Lung (tissue), 12 donors: ENCODE data around the gene KRT6B. TPM values are rescaled to one million over a fixed set of nuclear protein-coding genes. Genes with fewer than 3 reads are reported as not detected.

Experiments used
- ATAC-seq: fragments of 200-7000 bp; cut with Tn5 transposase; one replicate; pipeline ENCODE4 v1.9.1; 2020; ENCODE audit warnings: moderate number of reproducible peaks; ENCODE audit not compliant: insufficient read depth, low FRiP score
- DNase-seq, 3 donors: peaks; one replicate each; pipeline ENCODE4 v3.0.0-alpha.2; 2013 to 2017
- H3K27ac ChIP-seq, 2 donors: one replicate each; pipeline ENCODE4 v1.5.1; 2013; ENCODE audit warnings: mild to moderate bottlenecking in 2 of 2, moderate library complexity in 2 of 2, control low read depth in 1 of 2, inconsistent platforms in 1 of 2, low read depth in 1 of 2, low read length in 1 of 2
- H3K27me3 ChIP-seq, 3 donors: one replicate each; pipeline ENCODE4 v1.5.1; 2013; ENCODE audit warnings: low read length in 2 of 3; ENCODE audit not compliant: control insufficient read depth in 3 of 3, insufficient read depth in 3 of 3
- H3K36me3 ChIP-seq, 4 donors: one replicate each; pipeline ENCODE4 v1.5.1; 2013; ENCODE audit warnings: low read length in 4 of 4, mild to moderate bottlenecking in 1 of 4, moderate library complexity in 1 of 4; ENCODE audit not compliant: control insufficient read depth in 4 of 4, insufficient read depth in 4 of 4
- H3K4me1 ChIP-seq, 5 donors: one replicate each; pipeline ENCODE4 v1.5.1; 2013; ENCODE audit warnings: low read length in 5 of 5, mild to moderate bottlenecking in 2 of 5, moderate library complexity in 1 of 5; ENCODE audit not compliant: control insufficient read depth in 5 of 5, insufficient read depth in 5 of 5
- H3K4me3 ChIP-seq: one replicate; pipeline ENCODE4 v1.5.1; 2013; ENCODE audit warnings: mild to moderate bottlenecking, control low read depth, moderate library complexity
- H3K9ac ChIP-seq, 2 donors: one replicate each; pipeline ENCODE4 v1.5.1; 2013; ENCODE audit warnings: low read length in 2 of 2, control low read depth in 1 of 2; ENCODE audit not compliant: insufficient read depth in 1 of 2
- H3K9me3 ChIP-seq, 4 donors: one replicate each; pipeline ENCODE4 v1.5.1; 2013; ENCODE audit warnings: low read length in 3 of 4, mild to moderate bottlenecking in 1 of 4, moderate library complexity in 1 of 4; ENCODE audit not compliant: control insufficient read depth in 4 of 4, insufficient read depth in 3 of 4
- CTCF ChIP-seq: IDR thresholded peaks from 2 replicates; pipeline ENCODE4 v1.5.1; 2012; ENCODE audit warnings: mild to moderate bottlenecking; ENCODE audit errors: control extremely low read depth, extremely low read depth
- WGBS, 2 donors: extraction: QIAGEN DNeasy Blood & Tissue Kit; methylation state at CpG; one replicate each; pipeline ENCODE4 v1.1.7; 2013; 5-methylcytosine and 5-hydroxymethylcytosine counted together
- polyA plus RNA-seq, 2 donors: library from polyadenylated mRNA; stranded (reverse); fragments of 200-250 nt; gene quantifications; one replicate each; pipeline ENCODE4 v1.2.1, GENCODE V29; 2013
- total RNA-seq, 2 donors: library from RNA; depleted of rRNA in 1 of 2; stranded (reverse); fragments of >200 nt in 1 of 2; gene quantifications; one replicate each; pipeline ENCODE4 v1.2.1, GENCODE V29; 2014 to 2021
- donor health status: control.
- donor health status: control.
- donor health status: Bipolar disorder and iron deficiency.
- donor health status: healthy.
- donor health status: DM: yes; HTN: yes; CAD: no.

Gene KRT6B
- total and polyA plus RNA-seq, 4 donors: 0.06 to 0.63 (median 0.25) TPM; not detected in 1

GRCh38 chr12:52442600-52443061 lies 9.3 kb downstream of the KRT6B start:
- ATAC-seq (no peak), DNase-seq (no peak)
- H3K36me3 ChIP-seq: no peaks in the 10 kb centered on the region
- no peaks in the 10 kb centered on the region for H3K4me1 ChIP-seq
- H3K9ac ChIP-seq: no peak overlapping the region
- no peaks in the 10 kb centered on the region for H3K9me3 ChIP-seq
- H3K4me3 ChIP-seq: no peak overlapping the region
- WGBS, 2 donors: 32 to 35% methylated on average over 6 of the region's 6 CpGs
- no peak overlapping the region for H3K27ac ChIP-seq
- peaks cover 0 to 3% (median 0%) of the 10 kb centered on the region in 3 donors for H3K27me3 ChIP-seq
- TF ChIP-seq CTCF: no peak

- Histone ChIP-seq H3K27me3 (peaks cover 0 to 3% (median 0%) of the 10 kb centered on the region in 3 donors), H3K4me3 (no peak overlapping the region), H3K27ac (no peak overlapping the region), H3K9me3 (no peaks in the 10 kb centered on the region), H3K36me3 (no peaks in the 10 kb centered on the region), H3K9ac (no peak overlapping the region), H3K4me1 (peaks cover 0 to 4% (median 0%) of the 10 kb centered on the region in 5 donors)
- no peak for TF ChIP-seq CTCF
- DNase-seq: no peak
- ATAC-seq: no peak
- WGBS, 2 donors: 55 to 70% methylated on average over 9 of the region's 9 CpGs
Observed at GRCh38 chr12:52441320-52441911, 10.5 kb downstream of the KRT6B start.

DNA sequence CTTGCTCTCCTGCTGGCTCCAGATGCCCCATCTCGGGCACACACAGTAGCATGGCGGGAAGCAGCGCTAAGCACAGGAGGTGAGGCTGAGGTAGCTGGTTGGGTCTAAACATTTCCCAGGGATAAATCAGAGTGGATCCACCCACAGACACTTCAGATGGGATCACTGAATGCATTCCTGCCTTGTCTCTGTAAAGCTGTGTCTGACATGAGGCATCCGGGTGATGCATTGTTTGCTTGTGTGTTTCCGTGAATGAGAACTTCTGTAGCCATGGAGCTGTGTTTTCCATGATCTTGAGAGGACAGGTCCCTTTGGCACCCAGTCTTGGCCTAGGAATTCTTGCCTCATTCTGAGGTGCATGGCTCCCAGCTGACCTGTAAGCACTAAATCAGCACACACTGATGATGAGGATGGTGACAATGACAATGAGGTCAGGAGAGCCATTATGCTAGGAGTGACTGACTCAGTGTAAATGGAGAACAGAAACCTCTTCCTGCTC lies 11.1 kb downstream of the KRT6B start:
- DNase-seq (no peak), ATAC-seq (no peak)
- TF ChIP-seq CTCF: no peak
- 83 to 87% methylated on average over 5 of the region's 5 CpGs for WGBS, 2 donors
- Histone ChIP-seq H3K27ac (no peak overlapping the region), H3K9me3 (no peaks in the 10 kb centered on the region), H3K27me3 (peaks cover 0 to 3% (median 0%) of the 10 kb centered on the region in 3 donors), H3K4me3 (no peak overlapping the region), H3K4me1 (peaks cover 0 to 7% (median 0%) of the 10 kb centered on the region in 5 donors), H3K36me3 (no peaks in the 10 kb centered on the region), H3K9ac (no peak overlapping the region)

- no peak for DNase-seq
- 61 to 62% methylated on average over 2 of the region's 2 CpGs for WGBS, 2 donors
Observed at GRCh38 chr12:52439845-52440244, 12.1 kb downstream of the KRT6B start.

More at GRCh38 chr12:52439845-52440244, 12.1 kb downstream of the KRT6B start:
- Histone ChIP-seq H3K27ac (no peak overlapping the region), H3K9ac (no peak overlapping the region), H3K36me3 (no peaks in the 10 kb centered on the region), H3K4me1 (peaks cover 0 to 7% (median 0%) of the 10 kb centered on the region in 5 donors), H3K4me3 (no peak overlapping the region), H3K27me3 (peaks cover 0 to 3% (median under 1%) of the 10 kb centered on the region in 3 donors), H3K9me3 (no peaks in the 10 kb centered on the region)
- no peak for ATAC-seq
- TF ChIP-seq CTCF: no peak
